ENCODE results near the gene CD48.
"Not testable (repeated sequence)": the region's sequence is repeated elsewhere in the genome, so short reads cannot be mapped to it uniquely, and the experiment has no call there.

CD48 gene

GRCh38 chr1:160712525-160713080 lies 981 bp upstream of the CD48 start:
- not testable (repeated sequence) for DNase-seq

DNA sequence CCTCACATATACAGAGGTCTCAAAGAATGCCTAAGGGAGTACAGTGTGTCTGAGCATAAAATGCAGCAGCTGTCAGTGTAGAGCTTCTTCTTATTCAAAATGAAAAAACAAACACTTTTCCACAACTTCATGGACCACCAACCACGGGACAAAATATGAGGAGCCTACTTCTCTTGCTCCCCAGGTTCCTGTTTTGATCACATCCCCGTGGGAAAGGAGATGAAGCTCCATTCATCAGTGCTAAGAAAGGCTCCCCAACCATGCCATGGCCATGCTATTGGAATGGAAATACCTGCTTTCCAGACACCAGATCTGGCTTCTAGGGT lies 383 bp downstream of the CD48 start:
- DNase-seq = no peak

- DNase-seq = no peak
These were observed 937 bp downstream of the CD48 start for GRCh38 chr1:160710517-160711252.

GRCh38 chr1:160709715-160710114 lies 1.9 kb downstream of the CD48 start:
- no peak for DNase-seq

GRCh38 chr1:160708801-160709200 lies 2.8 kb downstream of the CD48 start:
- DNase-seq = no peak

GRCh38 chr1:160708118-160708517 lies 3.5 kb downstream of the CD48 start:
- DNase-seq = no peak

DNA sequence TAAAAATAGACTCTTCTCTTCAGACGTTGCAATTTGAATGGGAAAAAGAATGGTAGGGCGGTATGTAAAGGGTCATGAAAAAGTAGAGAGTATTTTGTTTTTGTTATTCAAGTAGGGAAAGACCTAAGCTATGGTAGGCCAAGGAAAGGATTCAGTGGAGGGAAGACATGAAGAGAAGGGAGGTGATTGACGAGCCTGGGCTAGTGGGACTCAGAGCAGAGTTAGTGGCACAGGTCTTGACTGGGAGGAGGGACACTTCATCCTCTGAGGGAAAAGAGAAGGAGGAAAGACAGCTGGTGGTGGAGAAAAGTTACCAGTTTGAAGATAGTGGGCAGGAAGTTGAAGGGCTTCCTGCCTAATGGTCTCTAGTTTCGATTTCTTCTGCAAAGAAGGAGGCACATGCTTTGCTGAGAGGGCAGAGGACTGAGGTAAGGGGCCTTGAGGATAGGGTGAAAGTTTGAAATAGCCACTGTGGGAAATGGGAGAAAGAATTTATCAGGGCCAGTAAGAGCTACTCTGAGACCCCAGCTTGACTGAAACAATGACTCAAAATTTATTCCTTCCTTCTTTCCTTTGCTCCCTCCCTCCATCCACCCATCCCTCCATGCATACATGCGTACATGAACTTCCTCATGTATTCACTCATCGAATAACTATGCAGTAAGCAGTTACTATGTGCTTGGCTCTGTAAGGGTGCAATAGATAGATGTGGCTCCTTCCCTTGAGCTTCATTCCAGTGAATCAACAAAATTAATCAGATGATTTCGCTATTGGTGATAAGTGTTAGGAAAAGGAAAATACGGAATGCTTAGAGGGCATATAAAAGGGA lies 4.2 kb downstream of the CD48 start:
- no peak for DNase-seq

- no peak for DNase-seq
These were observed 4.9 kb downstream of the CD48 start for GRCh38 chr1:160706526-160707235.

DNA sequence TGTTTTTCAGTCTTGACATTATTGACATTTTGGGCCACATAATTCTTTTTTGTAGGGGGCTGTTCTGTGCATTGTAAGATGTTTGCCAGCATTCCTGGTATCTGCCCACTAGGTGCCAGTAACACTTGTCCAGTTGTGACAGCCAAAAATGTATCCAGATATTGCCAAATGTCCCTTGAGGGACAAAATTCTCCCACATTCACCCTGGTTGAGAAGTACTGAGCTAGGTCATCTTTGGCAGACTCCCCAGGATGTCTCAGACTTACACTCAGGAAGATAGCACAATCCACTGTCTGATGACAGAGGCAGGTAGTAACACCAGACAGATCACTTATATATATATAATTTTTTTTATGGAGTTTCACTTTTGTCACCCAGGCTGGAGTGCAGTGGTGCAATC lies 5.9 kb downstream of the CD48 start:
- no peak for DNase-seq

DNA sequence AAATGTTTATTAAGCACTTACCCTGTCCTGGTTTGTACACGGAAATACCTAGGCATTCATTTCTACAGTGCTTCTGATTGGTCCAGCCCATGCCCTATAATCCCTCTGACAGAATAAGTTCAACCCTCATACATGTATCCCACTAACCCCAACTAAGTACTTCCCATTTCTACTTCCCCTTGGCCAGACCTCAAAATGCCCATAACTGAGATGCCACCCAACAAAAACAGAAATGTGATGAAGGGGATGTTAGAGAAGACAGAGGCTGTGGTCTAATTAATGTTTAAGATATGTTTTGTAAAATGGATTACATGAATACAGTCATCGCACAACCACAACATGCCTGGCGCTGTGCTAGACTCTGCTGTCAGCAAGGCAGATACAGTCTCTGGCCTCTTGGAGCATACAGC lies 6.4 kb downstream of the CD48 start:
- DNase-seq = not testable (repeated sequence)

GRCh38 chr1:160704250-160704649 lies 7.4 kb downstream of the CD48 start:
- no peak for DNase-seq

DNA sequence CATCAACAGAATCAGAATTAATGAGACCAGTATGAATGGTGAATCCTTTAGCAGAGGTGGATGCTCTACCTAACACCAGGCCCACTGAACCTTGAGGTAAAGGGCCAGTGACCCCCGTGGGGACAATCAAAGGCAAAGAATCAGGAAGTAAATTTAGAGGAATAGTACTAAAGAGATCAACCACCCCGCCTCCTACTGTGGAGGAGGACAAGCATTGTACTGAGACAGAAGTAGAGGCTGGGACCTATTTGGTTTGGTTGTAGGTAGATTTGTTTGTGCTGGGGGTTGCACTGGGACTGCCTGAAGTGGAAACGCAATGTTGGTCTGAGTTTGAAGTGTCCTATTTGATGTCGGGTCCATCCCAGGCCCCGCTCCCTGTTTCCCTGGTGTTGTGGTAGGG lies 9.5 kb downstream of the CD48 start:
- DNase-seq = no peak

DNA sequence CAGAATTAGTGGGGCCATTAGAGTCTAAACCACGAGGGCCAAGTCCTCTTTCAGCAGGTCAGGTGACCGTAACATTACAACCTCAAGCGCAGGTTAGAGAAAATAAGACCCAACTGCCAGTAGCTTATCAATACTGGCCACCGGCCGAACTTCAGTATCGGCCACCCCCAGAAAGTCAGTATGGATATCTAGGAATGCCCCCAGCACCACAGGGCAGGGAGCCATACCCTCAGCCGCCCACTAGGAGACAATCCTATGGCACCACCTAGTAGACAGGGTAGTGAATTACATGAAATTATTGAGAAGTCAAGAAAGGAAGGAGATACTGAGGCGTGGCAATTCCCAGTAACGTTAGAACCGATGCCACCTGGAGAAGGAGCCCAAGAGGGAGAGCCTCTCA lies 19.2 kb downstream of the CD48 start:
- DNase-seq = peak; percentile 13

GRCh38 chr1:160685266-160685665 lies 26.4 kb downstream of the CD48 start:
- no peak for DNase-seq

- DNase-seq = no peak
These were observed 28.4 kb downstream of the CD48 start for GRCh38 chr1:160682983-160683865.

DNA sequence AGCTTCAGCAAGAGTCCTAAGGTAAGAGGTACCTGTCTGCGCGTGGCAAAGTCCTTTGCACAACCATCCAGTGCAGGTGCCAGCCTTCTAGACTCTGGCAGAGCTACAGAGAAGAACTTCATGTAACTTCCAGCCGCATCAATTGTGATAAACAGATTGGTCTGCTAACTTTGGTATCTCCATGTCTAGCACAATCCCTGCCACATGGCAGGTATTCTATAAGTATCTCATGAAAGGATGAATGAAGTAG lies 29.8 kb downstream of the CD48 start:
- no peak for DNase-seq

DNA sequence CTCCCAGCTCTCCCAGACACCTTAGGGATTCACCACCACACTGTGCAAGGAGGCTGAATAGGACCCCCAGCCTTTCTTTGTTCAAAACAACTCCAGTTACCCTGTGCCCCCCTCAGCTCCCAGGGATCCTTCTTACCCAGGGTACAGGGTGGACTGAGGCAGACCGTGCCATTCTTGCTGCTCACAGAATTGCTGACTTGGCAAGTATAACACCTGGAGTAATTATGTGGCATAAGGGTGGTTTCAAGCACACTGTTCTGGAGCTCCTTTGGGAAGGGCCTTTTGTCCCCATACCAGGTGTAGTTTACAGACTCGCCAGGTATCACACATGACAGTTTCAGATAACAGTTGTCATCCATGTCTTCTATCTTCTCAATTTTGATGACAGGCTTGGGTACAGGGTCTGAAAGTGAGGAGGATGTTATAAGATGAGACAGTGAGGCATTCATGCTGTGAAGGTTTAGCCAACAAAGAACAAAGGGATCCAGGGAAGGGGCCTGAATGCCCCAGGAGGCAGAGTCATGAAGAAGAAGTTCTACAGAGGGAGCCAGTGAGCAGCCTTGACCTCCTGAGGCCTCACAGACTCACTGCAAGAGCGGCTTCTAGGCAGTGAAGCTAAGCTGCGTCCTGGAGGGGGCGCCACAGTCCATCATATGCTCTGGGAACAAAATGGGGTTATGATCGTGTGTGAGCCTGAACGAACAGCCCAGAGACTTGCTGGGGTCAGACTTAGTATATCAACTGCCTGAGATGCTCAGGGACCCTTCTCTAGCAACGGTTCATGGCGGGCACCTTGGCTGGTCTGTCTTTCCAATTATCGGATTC lies 30.3 kb downstream of the CD48 start:
- DNase-seq = no peak

- no peak for DNase-seq
These were observed 31.2 kb downstream of the CD48 start for GRCh38 chr1:160680399-160680798.

DNA sequence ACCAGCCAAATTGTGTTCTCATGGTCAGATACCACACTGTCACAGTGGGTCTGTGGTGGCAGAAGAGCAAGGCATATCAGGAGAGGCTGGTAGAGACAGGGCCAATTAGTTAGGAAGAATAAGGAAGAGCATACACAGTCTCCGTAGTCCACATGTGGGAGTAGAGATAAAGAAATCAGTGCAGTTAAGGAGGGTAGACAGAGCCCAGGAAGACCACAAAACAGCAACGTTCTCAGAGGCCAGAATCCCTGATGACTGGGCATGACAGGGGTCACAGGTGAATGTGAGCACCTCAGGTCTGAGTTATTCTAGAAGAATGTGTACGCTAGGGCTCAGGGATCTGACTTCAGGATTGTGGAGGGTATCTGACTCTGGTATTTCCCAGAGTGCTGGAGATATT lies 31.7 kb downstream of the CD48 start:
- no peak for DNase-seq

DNA sequence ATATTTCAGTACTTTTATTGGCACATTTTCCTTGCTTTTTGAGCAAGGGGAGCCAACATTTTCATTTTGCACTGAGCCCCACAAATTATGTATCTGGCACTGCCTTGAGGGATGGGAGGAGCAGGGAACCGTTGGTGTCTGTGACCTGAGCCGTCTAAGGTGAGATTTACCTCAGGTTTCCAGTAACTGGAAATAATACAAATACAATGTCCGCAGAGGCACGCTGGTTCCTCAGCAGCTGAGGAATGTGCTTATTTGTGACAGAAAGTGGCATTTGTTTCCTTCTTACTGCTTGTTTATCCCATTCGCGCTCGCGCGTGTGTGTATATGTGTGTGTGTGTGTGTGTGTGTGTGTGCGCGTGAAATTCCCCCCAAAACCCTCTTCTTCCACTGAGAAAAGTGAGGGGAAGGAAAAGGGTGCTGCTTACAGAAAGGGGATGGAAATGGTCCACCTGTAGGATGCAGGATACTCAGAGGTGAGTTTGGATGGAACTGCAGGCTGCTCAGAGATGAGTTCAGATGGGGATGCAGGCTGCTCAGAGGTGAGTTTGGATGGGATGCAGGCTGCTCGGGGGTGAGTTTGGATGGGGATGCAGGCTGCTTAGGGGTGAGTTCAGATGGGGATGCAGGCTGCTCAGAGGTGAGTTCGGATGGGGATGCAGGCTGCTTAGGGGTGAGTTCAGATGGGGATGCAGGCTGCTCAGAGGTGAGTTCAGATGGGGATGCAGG lies 34.6 kb downstream of the CD48 start:
- DNase-seq = no peak
